HepG2 (cell line): ENCODE measurements around the gene SNX15. TPM values are rescaled to one million over a fixed set of nuclear protein-coding genes. Genes with fewer than 3 reads are reported as not detected.
A peak's percentile ranks its signal among the peaks of the same experiment; 100 is the strongest.

Source experiments
- CEBPB ChIP-seq: IDR thresholded peaks from 2 replicates; pipeline ENCODE4 v1.6.1; 2011; ENCODE audit warnings: low read depth, low read length, improper control_type of control experiment, borderline replicate concordance
- EZH2 ChIP-seq: conservative IDR thresholded peaks from 2 replicates; pipeline ENCODE4 v1.6.1; 2012; ENCODE audit warnings: mild to moderate bottlenecking, low read depth, low read length, moderate library complexity
- FOXO1 ChIP-seq: sonication (generic); formaldehyde crosslinking; IDR thresholded peaks from 2 replicates; pipeline ENCODE4 v1.4.0; 2020; ENCODE audit warnings: missing genetic modification reagents
- GPN1 ChIP-seq: sonication (generic); formaldehyde crosslinking; IDR thresholded peaks from 2 replicates; pipeline ENCODE4 v1.5.1; 2020; ENCODE audit warnings: missing genetic modification reagents, borderline replicate concordance
- HNRNPLL ChIP-seq: fragments of 200-400 bp; formaldehyde crosslinking; IDR thresholded peaks from 2 replicates; pipeline ENCODE4 v1.6.1; 2017; ENCODE audit warnings: mild to moderate bottlenecking, low read depth, low read length; ENCODE audit not compliant: poor library complexity, severe bottlenecking
- MED8 ChIP-seq: sonication (generic); formaldehyde crosslinking; IDR thresholded peaks from 2 replicates; pipeline ENCODE4 v1.8.1; 2023; ENCODE audit warnings: mild to moderate bottlenecking, missing genetic modification reagents; ENCODE audit not compliant: insufficient replicate concordance
- NFRKB ChIP-seq: fragments of 450-650 bp; IDR thresholded peaks from 2 replicates; pipeline ENCODE4 v1.6.1; 2017
- NR2F1 ChIP-seq, 2 experiments: fragments of 450-650 bp in 1 of 2; formaldehyde crosslinking in 1 of 2; IDR thresholded peaks; 2 replicates each; pipeline versions ENCODE4 v1.5.0 to v1.6.1; 2016 to 2020; ENCODE audit warnings: mild to moderate bottlenecking in 1 of 2, missing compliant biosample characterization in 1 of 2, missing genetic modification reagents in 1 of 2, moderate library complexity in 1 of 2
- RBAK ChIP-seq: sonication (generic); formaldehyde crosslinking; IDR thresholded peaks from 2 replicates; pipeline ENCODE4 v1.5.1; 2020; ENCODE audit warnings: mild to moderate bottlenecking, missing genetic modification reagents
- RBFOX2 ChIP-seq: fragments of 200-400 bp; formaldehyde crosslinking; IDR thresholded peaks from 2 replicates; pipeline ENCODE4 v1.6.1; 2017; ENCODE audit warnings: low read depth, mild to moderate bottlenecking, low read length
- SP4 ChIP-seq: sonication (generic); formaldehyde crosslinking; IDR thresholded peaks from 2 replicates; pipeline ENCODE4 v1.8.1; 2023; ENCODE audit warnings: mild to moderate bottlenecking, missing genetic modification reagents
- SRSF4 ChIP-seq: fragments of 200-400 bp; formaldehyde crosslinking; IDR thresholded peaks from one replicate; pipeline ENCODE4 v1.6.1; 2018; ENCODE audit warnings: mild to moderate bottlenecking, low read depth, low read length, moderate library complexity; ENCODE audit not compliant: poor library complexity, severe bottlenecking
- TMF1 ChIP-seq: sonication (generic); formaldehyde crosslinking; IDR thresholded peaks from 2 replicates; pipeline ENCODE4 v1.8.1; 2022; ENCODE audit warnings: low read depth, missing genetic modification reagents
- ZBTB7A ChIP-seq: sonication (generic); formaldehyde crosslinking; IDR thresholded peaks from 2 replicates; pipeline ENCODE4 v1.8.0; 2022; ENCODE audit warnings: mild to moderate bottlenecking, missing genetic modification reagents
- ZC3H4 ChIP-seq: sonication (generic); formaldehyde crosslinking; IDR thresholded peaks from 2 replicates; pipeline ENCODE4 v1.4.0; 2020; ENCODE audit warnings: missing genetic modification reagents, borderline replicate concordance
- ZNF263 ChIP-seq: sonication (generic); formaldehyde crosslinking; IDR thresholded peaks from 2 replicates; pipeline ENCODE4 v1.4.0; 2020; ENCODE audit warnings: missing genetic modification reagents
- ZNF280D ChIP-seq: sonication (generic); formaldehyde crosslinking; IDR thresholded peaks from 2 replicates; pipeline ENCODE4 v1.5.1; 2020; ENCODE audit warnings: mild to moderate bottlenecking, missing genetic modification reagents
- ZNF468 ChIP-seq: sonication (generic); formaldehyde crosslinking; IDR thresholded peaks from 2 replicates; pipeline ENCODE4 v1.8.0; 2022; ENCODE audit warnings: mild to moderate bottlenecking, moderate library complexity, missing genetic modification reagents
- ZNF546 ChIP-seq: sonication (generic); formaldehyde crosslinking; conservative IDR thresholded peaks from 2 replicates; pipeline ENCODE4 v1.8.1; 2023; ENCODE audit warnings: mild to moderate bottlenecking, missing genetic modification reagents
- polyA plus RNA-seq, 8 experiments: library from polyadenylated mRNA; depleted of rRNA in 3 of 8; stranded (reverse) in 7 of 8; unstranded in 1 of 8; fragments of >200 nt; fragmentation: Illumina TruSeq in 4 of 8; extraction: Trizol in 4 of 8; gene quantifications; 2 replicates each; pipeline versions ENCODE4 v1.2.1 to v1.2.3, GENCODE V29; 2011 to 2016; ENCODE audit warnings: low read depth in 4 of 8, missing spikeins in 1 of 8, mixed read lengths in 1 of 8; ENCODE audit not compliant: insufficient read depth in 1 of 8
- total RNA-seq, 5 experiments: library from RNA; depleted of rRNA; stranded (reverse); fragments of >200 nt; fragmentation: Illumina TruSeq; extraction: Trizol; gene quantifications; 2 replicates each; pipeline ENCODE4 v1.2.3, GENCODE V29; 2016; ENCODE audit warnings: low read depth in 1 of 5
- TF ChIP-seq, protein P1 (sequence below): sonication (generic); formaldehyde crosslinking; IDR thresholded peaks from 2 replicates; pipeline ENCODE4 v1.4.0; 2020; ENCODE audit warnings: low read depth, mild to moderate bottlenecking, missing genetic modification reagents
- TF ChIP-seq, protein P2 (sequence below): sonication (generic); formaldehyde crosslinking; IDR thresholded peaks from 2 replicates; pipeline ENCODE4 v1.4.0; 2020; ENCODE audit warnings: mild to moderate bottlenecking, missing genetic modification reagents

Gene SNX15
- total and polyA plus RNA-seq, 2 of the 13 experiments (the other 11 are each of a cell fraction or from before 2014, with no cell fraction given): 19.1 to 22.6 TPM

DNA sequence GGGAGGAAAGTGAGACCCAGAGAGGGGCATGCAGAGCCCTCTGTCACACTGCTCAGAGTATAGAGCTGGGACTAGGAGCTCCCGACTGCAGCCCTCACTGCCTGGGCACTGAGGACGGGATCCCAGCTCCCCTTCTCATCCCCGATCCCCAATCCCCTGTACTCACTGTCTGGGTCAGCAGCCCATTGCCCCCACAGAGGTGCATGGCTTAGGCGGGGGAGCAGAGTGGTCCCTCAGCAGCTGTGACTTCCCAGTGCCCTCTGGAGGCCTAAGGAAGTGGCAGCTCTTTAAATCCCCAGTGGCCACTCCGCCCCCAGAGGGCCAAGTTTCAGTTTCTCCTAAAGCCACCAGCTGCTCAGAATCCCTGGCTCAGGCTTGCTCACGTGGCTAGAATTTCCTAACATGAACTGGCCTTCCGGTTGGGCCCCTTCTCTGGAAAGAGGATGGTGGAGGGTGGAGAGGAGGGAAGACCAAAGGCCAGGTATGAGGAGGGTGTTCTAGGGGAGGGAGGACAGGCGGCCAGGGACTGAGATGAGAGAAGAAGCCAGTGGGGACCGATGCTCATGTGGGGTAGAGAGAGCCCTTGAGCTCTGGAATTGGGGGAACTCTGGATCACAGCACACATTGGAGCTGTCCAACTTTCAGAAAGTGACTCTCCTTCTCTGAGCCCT is 30.4 kb upstream of the SNX15 start, which contains the start of gene BATF2 (continued):
- TF ChIP-seq SP4 (CRISPR knock-in tag): no peak; the same call in 1 of the 2 replicates
- TF ChIP-seq RBFOX2: no peak
- TF ChIP-seq ZNF263 (CRISPR knock-in tag): peak; percentile 99
- TF ChIP-seq EZH2: no peak
- no peak for TF ChIP-seq NR2F1 (CRISPR knock-in tag; IDR thresholded peaks at IDR 0.05)
- TF ChIP-seq ZC3H4: peak; percentile 52; the same call in 1 of the 2 replicates
- TF ChIP-seq SRSF4: no peak
- no peak; the same call in 1 of the 2 replicates for TF ChIP-seq ZNF280D (CRISPR knock-in tag)
- TF ChIP-seq, protein P1, sequence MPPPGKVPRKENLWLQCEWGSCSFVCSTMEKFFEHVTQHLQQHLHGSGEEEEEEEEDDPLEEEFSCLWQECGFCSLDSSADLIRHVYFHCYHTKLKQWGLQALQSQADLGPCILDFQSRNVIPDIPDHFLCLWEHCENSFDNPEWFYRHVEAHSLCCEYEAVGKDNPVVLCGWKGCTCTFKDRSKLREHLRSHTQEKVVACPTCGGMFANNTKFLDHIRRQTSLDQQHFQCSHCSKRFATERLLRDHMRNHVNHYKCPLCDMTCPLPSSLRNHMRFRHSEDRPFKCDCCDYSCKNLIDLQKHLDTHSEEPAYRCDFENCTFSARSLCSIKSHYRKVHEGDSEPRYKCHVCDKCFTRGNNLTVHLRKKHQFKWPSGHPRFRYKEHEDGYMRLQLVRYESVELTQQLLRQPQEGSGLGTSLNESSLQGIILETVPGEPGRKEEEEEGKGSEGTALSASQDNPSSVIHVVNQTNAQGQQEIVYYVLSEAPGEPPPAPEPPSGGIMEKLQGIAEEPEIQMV (CRISPR knock-in tag): no peak
- no peak for TF ChIP-seq HNRNPLL
- TF ChIP-seq ZNF546 (CRISPR knock-in tag): no peak
- TF ChIP-seq TMF1 (CRISPR knock-in tag): no peak
- peak; percentile 80; the same call in 1 of the 2 replicates for TF ChIP-seq ZBTB7A
- no peak; the same call in 1 of the 2 replicates for TF ChIP-seq FOXO1
- TF ChIP-seq MED8 (CRISPR knock-in tag): no peak
- TF ChIP-seq NFRKB: no peak
- TF ChIP-seq, protein P2, sequence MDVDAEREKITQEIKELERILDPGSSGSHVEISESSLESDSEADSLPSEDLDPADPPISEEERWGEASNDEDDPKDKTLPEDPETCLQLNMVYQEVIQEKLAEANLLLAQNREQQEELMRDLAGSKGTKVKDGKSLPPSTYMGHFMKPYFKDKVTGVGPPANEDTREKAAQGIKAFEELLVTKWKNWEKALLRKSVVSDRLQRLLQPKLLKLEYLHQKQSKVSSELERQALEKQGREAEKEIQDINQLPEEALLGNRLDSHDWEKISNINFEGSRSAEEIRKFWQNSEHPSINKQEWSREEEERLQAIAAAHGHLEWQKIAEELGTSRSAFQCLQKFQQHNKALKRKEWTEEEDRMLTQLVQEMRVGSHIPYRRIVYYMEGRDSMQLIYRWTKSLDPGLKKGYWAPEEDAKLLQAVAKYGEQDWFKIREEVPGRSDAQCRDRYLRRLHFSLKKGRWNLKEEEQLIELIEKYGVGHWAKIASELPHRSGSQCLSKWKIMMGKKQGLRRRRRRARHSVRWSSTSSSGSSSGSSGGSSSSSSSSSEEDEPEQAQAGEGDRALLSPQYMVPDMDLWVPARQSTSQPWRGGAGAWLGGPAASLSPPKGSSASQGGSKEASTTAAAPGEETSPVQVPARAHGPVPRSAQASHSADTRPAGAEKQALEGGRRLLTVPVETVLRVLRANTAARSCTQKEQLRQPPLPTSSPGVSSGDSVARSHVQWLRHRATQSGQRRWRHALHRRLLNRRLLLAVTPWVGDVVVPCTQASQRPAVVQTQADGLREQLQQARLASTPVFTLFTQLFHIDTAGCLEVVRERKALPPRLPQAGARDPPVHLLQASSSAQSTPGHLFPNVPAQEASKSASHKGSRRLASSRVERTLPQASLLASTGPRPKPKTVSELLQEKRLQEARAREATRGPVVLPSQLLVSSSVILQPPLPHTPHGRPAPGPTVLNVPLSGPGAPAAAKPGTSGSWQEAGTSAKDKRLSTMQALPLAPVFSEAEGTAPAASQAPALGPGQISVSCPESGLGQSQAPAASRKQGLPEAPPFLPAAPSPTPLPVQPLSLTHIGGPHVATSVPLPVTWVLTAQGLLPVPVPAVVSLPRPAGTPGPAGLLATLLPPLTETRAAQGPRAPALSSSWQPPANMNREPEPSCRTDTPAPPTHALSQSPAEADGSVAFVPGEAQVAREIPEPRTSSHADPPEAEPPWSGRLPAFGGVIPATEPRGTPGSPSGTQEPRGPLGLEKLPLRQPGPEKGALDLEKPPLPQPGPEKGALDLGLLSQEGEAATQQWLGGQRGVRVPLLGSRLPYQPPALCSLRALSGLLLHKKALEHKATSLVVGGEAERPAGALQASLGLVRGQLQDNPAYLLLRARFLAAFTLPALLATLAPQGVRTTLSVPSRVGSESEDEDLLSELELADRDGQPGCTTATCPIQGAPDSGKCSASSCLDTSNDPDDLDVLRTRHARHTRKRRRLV: no peak
- no peak for TF ChIP-seq RBAK
- no peak for TF ChIP-seq ZNF468
- no peak for TF ChIP-seq GPN1 (CRISPR knock-in tag)
- no peak for TF ChIP-seq CEBPB
